Fibroblast of the aortic adventitia (primary cell): ENCODE data around the gene UBE2O. TPM values are rescaled to one million over a fixed set of nuclear protein-coding genes. Genes with fewer than 3 reads are reported as not detected.

Source experiments
- DNase-seq: peaks from one replicate; pipeline ENCODE4 v3.0.0-alpha.2; 2010; ENCODE audit warnings: low read depth
- H3K4me3 ChIP-seq: 2 replicates; pipeline ENCODE4 v1.5.1; 2011; ENCODE audit warnings: low read depth, mild to moderate bottlenecking, control low read depth, low read length, moderate library complexity
- CTCF ChIP-seq: IDR thresholded peaks from 2 replicates; pipeline ENCODE4 v1.5.1; 2011; ENCODE audit warnings: mild to moderate bottlenecking, low read length, control low read depth, inconsistent platforms; ENCODE audit not compliant: insufficient read depth
- total RNA-seq: library from RNA; depleted of rRNA; stranded (reverse); fragments of >200 nt; gene quantifications from 2 replicates; pipeline ENCODE4 v1.2.3, GENCODE V29; 2012; ENCODE audit warnings: low replicate concordance

UBE2O gene
- total RNA-seq, 1 donor, result 16.3 TPM

- DNase-seq, result no peak
- H3K4me3 ChIP-seq, result no peak overlapping the region
- TF ChIP-seq CTCF, result peak; percentile 57
Observed at GRCh38 chr17:76432712-76433336, 20.1 kb downstream of the UBE2O start.

- TF ChIP-seq CTCF, result no peak
- H3K4me3 ChIP-seq, result no peak overlapping the region
- no peak for DNase-seq
Observed at GRCh38 chr17:76432004-76432403, 20.9 kb downstream of the UBE2O start.

- H3K4me3 ChIP-seq, result no peak overlapping the region
- TF ChIP-seq CTCF, result no peak
- DNase-seq, result no peak
Observed at GRCh38 chr17:76431509-76431908, 21.4 kb downstream of the UBE2O start.

- TF ChIP-seq CTCF, result no peak
- peak; percentile 32 for DNase-seq
- H3K4me3 ChIP-seq, result no peak overlapping the region
Observed at GRCh38 chr17:76428511-76428910, 24.4 kb downstream of the UBE2O start.

- TF ChIP-seq CTCF, result no peak
- peak; percentile 56 for DNase-seq
- H3K4me3 ChIP-seq, result no peak overlapping the region
Observed at GRCh38 chr17:76427501-76428231, 25.3 kb downstream of the UBE2O start.

GRCh38 chr17:76426853-76427252 lies 26.1 kb downstream of the UBE2O start:
- no peak for DNase-seq
- TF ChIP-seq CTCF, result no peak
- H3K4me3 ChIP-seq, result no peak overlapping the region
